Measurements from ENCODE around the gene FAM111B. TPM values are rescaled to one million over a fixed set of nuclear protein-coding genes. Genes with fewer than 3 reads are reported as not detected.
A peak's percentile ranks its signal among the peaks of the same experiment; 100 is the strongest.

FAM111B gene
- total RNA-seq, 1 donor from 2014 or later: under 0.01 TPM

GRCh38 chr11:59171508-59172322 lies 64.7 kb downstream of the FAM111B start, which contains the start of gene DTX4:
Gene DTX4 (plus strand): TSS chr11:59172132. CDS start chr11:59172596, 464 bp downstream.
- DNase-seq (ENCODE audit: low read depth) (peak; percentile 80), FAIRE-seq (no peak)
- Histone ChIP-seq H3K36me3 (ENCODE audit: control insufficient read depth, insufficient read depth, low read length) (peaks cover 5% of the 10 kb centered on the region), H3K4me3 (ENCODE audit: low read depth, low read length) (peak within 1 kb of the TSS; percentile 66), H3K27me3 (ENCODE audit: control insufficient read depth, insufficient read depth, low read length) (no peaks in the 10 kb centered on the region)
- TF ChIP-seq CTCF (IDR thresholded peaks at IDR 0.05; ENCODE audit: insufficient read depth, low read length, severe bottlenecking): peak; percentile 92

- no peak for TF ChIP-seq CTCF (IDR thresholded peaks at IDR 0.05; ENCODE audit: insufficient read depth, low read length, severe bottlenecking)
- Histone ChIP-seq H3K27me3 (ENCODE audit: control insufficient read depth, insufficient read depth, low read length) (no peaks in the 10 kb centered on the region), H3K36me3 (ENCODE audit: control insufficient read depth, insufficient read depth, low read length) (peaks cover 5% of the 10 kb centered on the region), H3K4me3 (ENCODE audit: low read depth, low read length) (peak overlapping the region; percentile 66)
- FAIRE-seq (no peak), DNase-seq (ENCODE audit: low read depth) (no peak)
Observed at GRCh38 chr11:59172345-59173079, 65.5 kb downstream of the FAM111B start.

- no peaks in the 10 kb centered on the region for H3K27me3 ChIP-seq (ENCODE audit: control insufficient read depth, insufficient read depth, low read length)
- H3K36me3 ChIP-seq (ENCODE audit: control insufficient read depth, insufficient read depth, low read length): peaks cover 6% of the 10 kb centered on the region
- peak; percentile 35 for DNase-seq (ENCODE audit: low read depth)
- no peak for FAIRE-seq
- H3K4me3 ChIP-seq (ENCODE audit: low read depth, low read length): peak overlapping the region; percentile 66
- TF ChIP-seq CTCF (IDR thresholded peaks at IDR 0.05; ENCODE audit: insufficient read depth, low read length, severe bottlenecking): no peak
Observed at GRCh38 chr11:59173080-59173963, 66.3 kb downstream of the FAM111B start.

- peak; percentile 86 for DNase-seq (ENCODE audit: low read depth)
- no peak for FAIRE-seq
- no peaks in the 10 kb centered on the region for H3K27me3 ChIP-seq (ENCODE audit: control insufficient read depth, insufficient read depth, low read length)
- TF ChIP-seq CTCF (IDR thresholded peaks at IDR 0.05; ENCODE audit: insufficient read depth, low read length, severe bottlenecking): no peak
- H3K4me3 ChIP-seq (ENCODE audit: low read depth, low read length): peak overlapping the region; percentile 66
- peaks cover 6% of the 10 kb centered on the region for H3K36me3 ChIP-seq (ENCODE audit: control insufficient read depth, insufficient read depth, low read length)
Observed at GRCh38 chr11:59173964-59174663, 67.1 kb downstream of the FAM111B start.

- TF ChIP-seq CTCF (IDR thresholded peaks at IDR 0.05; ENCODE audit: insufficient read depth, low read length, severe bottlenecking): no peak
- FAIRE-seq (peak; percentile 99), DNase-seq (ENCODE audit: low read depth) (peak; percentile 96)
- Histone ChIP-seq H3K4me3 (ENCODE audit: low read depth, low read length) (no peak overlapping the region), H3K27me3 (ENCODE audit: control insufficient read depth, insufficient read depth, low read length) (no peaks in the 10 kb centered on the region), H3K36me3 (ENCODE audit: control insufficient read depth, insufficient read depth, low read length) (peaks cover 6% of the 10 kb centered on the region)
Observed at GRCh38 chr11:59174664-59175033, 67.6 kb downstream of the FAM111B start.

Measured in bronchial epithelial cell (primary cell).